Calu3 (cell line): ENCODE measurements around the gene GRIN1. TPM values are rescaled to one million over a fixed set of nuclear protein-coding genes. Genes with fewer than 3 reads are reported as not detected.

Experiments used
- Bru-seq: library from RNA; stranded (reverse); fragments of 400-500 nt; gene quantifications from one replicate; lab custom pipeline; 2021; lab: Mats Ljungman, UMichigan
- BruChase-seq, 2 experiments: library from RNA; stranded (reverse); fragments of 400-500 nt; gene quantifications; one replicate each; lab custom pipeline; 2021; lab: Mats Ljungman, UMichigan
- BruUV-seq: library from RNA; stranded (reverse); fragments of 400-500 nt; replicated peaks from 2 replicates; lab custom pipeline; 2021; lab: Mats Ljungman, UMichigan
- CTCF ChIA-PET: fragments of 300-600 bp; sonication (Branson Sonifier 250); formaldehyde crosslinking; loops from one replicate; lab custom pipeline; 2022; ENCODE audit warnings: antibody characterized with exemption; lab: Charles Lee
- DNase-seq: peaks from one replicate; pipeline ENCODE4 v3.0.0; 2022
- H3K27ac Mint-ChIP-seq: one replicate; pipeline ENCODE4 v1.8.0; 2022; ENCODE audit warnings: mixed read lengths; ENCODE audit not compliant: unreplicated experiment
- H3K27me3 Mint-ChIP-seq: one replicate; pipeline ENCODE4 v1.8.0; 2022; ENCODE audit warnings: mixed read lengths; ENCODE audit not compliant: unreplicated experiment
- H3K36me3 Mint-ChIP-seq: one replicate; pipeline ENCODE4 v1.8.0; 2022; ENCODE audit warnings: mild to moderate bottlenecking, moderate library complexity, mixed read lengths; ENCODE audit not compliant: insufficient read depth, unreplicated experiment
- H3K4me1 Mint-ChIP-seq: one replicate; pipeline ENCODE4 v1.8.0; 2022; ENCODE audit warnings: mild to moderate bottlenecking, low read depth, mixed read lengths; ENCODE audit not compliant: unreplicated experiment
- H3K4me3 Mint-ChIP-seq: one replicate; pipeline ENCODE4 v1.8.0; 2022; ENCODE audit warnings: mild to moderate bottlenecking, low read depth, moderate library complexity, mixed read lengths; ENCODE audit not compliant: unreplicated experiment
- H3K9me3 Mint-ChIP-seq: one replicate; pipeline ENCODE4 v1.8.0; 2022; ENCODE audit warnings: low read depth, mixed read lengths; ENCODE audit not compliant: unreplicated experiment
- CTCF ChIP-seq: fragments of 200-600 bp; IDR thresholded peaks from one replicate; pipeline ENCODE4 v1.8.0; 2022; ENCODE audit warnings: antibody characterized with exemption; ENCODE audit not compliant: unreplicated experiment
- intact Hi-C: fragments of 100-400 bp; cut with micrococcal nuclease; formaldehyde crosslinking; loops from one replicate; pipeline ENCODE4 v1.10.0; 2022; ENCODE audit not compliant: unreplicated experiment
- long read RNA-seq: library from polyadenylated mRNA; stranded (forward); transcript quantifications from one replicate; pipeline ENCODE4 v2.0.0, GENCODE V29; 2022
- total RNA-seq: library from RNA; stranded (reverse); gene quantifications from 2 replicates; pipeline ENCODE4 v1.2.3, GENCODE V29; 2022

GRIN1 gene
- total RNA-seq (0.24 and 0.54 TPM in 2 replicates), Bru-seq, nascent RNA (not detected), BruChase-seq, experiment 1, labeled RNA remaining after a 6-hour chase (not detected), BruChase-seq, experiment 2, labeled RNA remaining after a 2-hour chase (percentile 5 among the genes with signal in this experiment)
- long read RNA-seq = 0 reads

- BruUV-seq = no TSS peak
- no peak for DNase-seq
- H3K4me1 Mint-ChIP-seq = no peaks in the 10 kb centered on the region
Observed at GRCh38 chr9:137138722-137139467, at the start of gene GRIN1. Gene GRIN1, plus strand, starts transcription at chr9:137139154. Its CDS starts 333 bp downstream, at chr9:137139487.

DNA sequence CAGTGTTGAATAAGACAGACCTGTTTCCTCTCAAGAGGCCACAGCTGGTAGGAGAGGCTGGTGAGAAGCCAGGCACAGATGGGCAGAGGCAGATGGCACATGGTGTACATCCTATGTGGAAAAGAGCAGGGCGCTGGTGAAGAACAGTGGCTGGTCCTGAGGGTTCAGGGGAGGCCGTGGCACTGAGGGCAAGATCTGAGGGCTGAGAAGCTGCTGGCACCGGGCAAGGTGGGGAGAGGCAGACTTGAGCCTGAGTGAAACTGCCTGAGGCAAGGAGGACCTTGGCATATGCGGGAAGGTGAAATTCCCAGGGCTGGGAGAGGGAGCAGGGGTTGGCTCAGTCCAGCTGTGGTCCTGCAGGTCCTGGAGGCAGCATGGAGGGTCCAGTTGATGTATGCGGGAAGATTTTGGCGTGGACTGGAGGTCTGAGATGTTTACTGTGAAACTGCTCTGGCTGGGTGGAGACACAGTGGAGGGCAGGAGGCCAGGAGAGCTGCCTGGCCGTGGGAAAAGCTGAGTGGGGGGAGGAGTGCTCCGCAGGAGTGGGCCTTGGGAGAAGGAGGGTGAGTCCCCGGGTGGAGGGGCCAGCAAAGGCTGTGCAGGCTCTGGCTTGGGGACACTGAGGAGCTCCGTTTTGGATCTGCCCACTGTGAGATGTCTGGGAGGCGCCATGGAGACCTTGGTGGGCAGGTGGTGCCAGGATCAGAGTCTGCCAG, 49.6 kb upstream of the GRIN1 start:
- TF ChIP-seq CTCF = no peak
- BruUV-seq = no TSS peak
- Mint-ChIP-seq H3K4me3 (no peak overlapping the region), H3K27me3 (no peaks in the 10 kb centered on the region), H3K4me1 (peaks cover 6% of the 10 kb centered on the region), H3K27ac (no peak overlapping the region), H3K9me3 (no peaks in the 10 kb centered on the region), H3K36me3 (peaks cover 41% of the 10 kb centered on the region)
- no peak for DNase-seq
- CTCF ChIA-PET = no interaction called here
- intact Hi-C loops = no loop called here

More at GRCh38 chr9:137138722-137139467, at the start of gene GRIN1:
- intact Hi-C loops = no loop called here
- no peaks in the 10 kb centered on the region for H3K36me3 Mint-ChIP-seq
- no peak within 1 kb of the TSS for H3K4me3 Mint-ChIP-seq
- no peak within 1 kb of the TSS for H3K27ac Mint-ChIP-seq
- no peak for TF ChIP-seq CTCF
- no peaks in the 10 kb centered on the region for H3K9me3 Mint-ChIP-seq
- CTCF ChIA-PET = no interaction called here
- H3K27me3 Mint-ChIP-seq = peaks cover 70% of the 10 kb centered on the region

GRCh38 chr9:137095664-137096517, 43.1 kb upstream of the GRIN1 start:
- H3K27ac Mint-ChIP-seq = no peak overlapping the region
- H3K4me1 Mint-ChIP-seq = no peaks in the 10 kb centered on the region
- no peak for TF ChIP-seq CTCF
- H3K36me3 Mint-ChIP-seq = peaks cover 18% of the 10 kb centered on the region
- H3K27me3 Mint-ChIP-seq = no peaks in the 10 kb centered on the region
- H3K9me3 Mint-ChIP-seq = no peaks in the 10 kb centered on the region
- BruUV-seq = no TSS peak
- intact Hi-C loops = no loop called here
- DNase-seq = no peak
- no peak overlapping the region for H3K4me3 Mint-ChIP-seq
- CTCF ChIA-PET = no interaction called here
